ENCODE data around the gene PPP2CA.
A peak's percentile ranks its signal among the peaks of the same experiment; 100 is the strongest.

The PPP2CA gene

GRCh38 chr5:134148316-134148715 is 77.6 kb downstream of the PPP2CA start:
- DNase-seq = no peak

DNA sequence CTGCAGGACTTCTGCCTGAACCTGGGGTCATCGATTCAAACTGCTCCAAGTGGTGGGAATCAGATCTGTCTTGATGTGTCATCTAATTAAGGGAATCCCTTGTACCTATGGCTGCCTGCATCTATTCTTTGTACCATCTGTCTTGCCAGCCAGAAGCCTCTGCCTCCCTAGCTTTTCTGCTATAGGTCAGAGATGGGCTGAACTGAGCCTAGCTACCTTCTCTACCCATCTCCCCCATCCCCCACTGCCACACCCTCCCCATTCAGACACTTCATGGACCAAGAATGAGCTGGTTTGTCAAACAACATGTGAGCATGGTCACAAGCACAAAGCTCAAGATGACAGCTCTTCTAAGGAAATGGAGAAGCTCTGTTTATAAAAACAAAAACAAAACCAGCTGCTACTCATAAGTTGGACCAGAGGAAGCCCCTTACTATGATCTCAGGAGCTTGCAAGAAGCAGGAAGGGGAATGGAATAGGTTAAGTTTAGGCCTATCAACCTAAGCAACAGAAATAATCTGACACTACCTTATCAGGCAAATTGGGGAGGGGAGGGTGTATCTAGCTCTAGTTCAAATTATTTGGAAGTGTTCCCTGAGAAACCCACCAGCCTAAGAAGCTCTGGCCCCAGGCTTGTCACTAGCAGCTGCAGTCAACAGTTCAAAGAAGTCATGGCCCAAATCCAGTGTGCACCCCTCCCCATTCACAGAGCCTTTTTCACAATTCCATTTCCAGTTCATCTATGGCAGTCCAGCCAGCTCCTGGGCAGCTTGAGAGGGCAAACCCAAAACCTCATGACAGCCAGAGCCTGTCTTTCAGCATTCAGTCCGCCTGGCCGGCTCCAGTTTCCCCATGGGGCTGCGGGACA is 79.0 kb downstream of the PPP2CA start:
- DNase-seq = peak in 1 of 14 donors; percentile 25

DNA sequence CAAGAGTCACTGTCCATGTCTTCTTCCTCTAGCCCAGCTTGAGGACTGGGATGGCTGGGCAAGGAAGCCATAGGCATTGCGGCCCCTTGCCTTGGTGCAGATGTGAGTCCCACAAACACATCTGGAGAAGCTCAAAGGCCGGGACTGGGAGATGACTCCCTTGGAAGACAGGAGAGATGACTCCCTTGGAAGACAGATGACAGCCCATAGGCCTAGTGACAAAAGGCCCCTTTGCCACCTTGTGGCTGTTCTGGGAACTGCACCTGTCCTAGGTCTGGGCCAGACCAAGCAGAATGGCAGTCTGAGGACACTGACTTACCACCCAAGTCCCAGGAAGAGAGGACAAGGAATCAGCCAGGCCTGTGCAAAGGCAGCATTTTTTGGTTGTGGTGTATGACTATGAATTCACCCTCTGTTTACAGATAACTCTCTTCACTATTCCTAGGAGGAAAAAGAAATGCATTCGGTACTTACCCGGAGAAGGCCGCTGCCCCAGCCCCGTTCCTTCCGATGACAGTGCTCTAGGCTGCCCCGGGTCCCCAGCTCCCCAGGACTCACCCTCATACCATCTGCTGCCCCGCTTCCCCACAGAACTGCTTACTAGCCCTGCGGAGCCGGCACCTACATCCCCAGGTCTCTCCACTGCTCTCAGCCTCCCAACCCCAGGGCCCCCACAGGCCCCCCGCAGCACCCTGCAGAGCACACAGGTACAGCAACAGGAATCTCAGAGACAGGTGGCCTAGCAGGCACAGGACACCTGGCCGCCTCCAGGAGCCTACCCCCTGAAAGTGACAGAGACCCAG is 79.9 kb downstream of the PPP2CA start:
- DNase-seq = peak in 12 of 14 donors; percentile 44 to 77 (median 61)

- DNase-seq = no peak
These were observed 80.7 kb downstream of the PPP2CA start for GRCh38 chr5:134145041-134145757.

All from C1 segment of cervical spinal cord (tissue), 14 donors.